NCI-H524 (cell line): ENCODE data around the gene ADCY10.
A peak's percentile ranks its signal among the peaks of the same experiment; 100 is the strongest.
"Not testable (repeated sequence)": the region's sequence is repeated elsewhere in the genome, so short reads cannot be mapped to it uniquely, and the experiment has no call there.

ENCODE experiments used
- DNase-seq, 2 experiments: peaks; one replicate each; lab custom pipeline; 2025; lab: John Stamatoyannopoulos, UW

ADCY10 gene

DNA sequence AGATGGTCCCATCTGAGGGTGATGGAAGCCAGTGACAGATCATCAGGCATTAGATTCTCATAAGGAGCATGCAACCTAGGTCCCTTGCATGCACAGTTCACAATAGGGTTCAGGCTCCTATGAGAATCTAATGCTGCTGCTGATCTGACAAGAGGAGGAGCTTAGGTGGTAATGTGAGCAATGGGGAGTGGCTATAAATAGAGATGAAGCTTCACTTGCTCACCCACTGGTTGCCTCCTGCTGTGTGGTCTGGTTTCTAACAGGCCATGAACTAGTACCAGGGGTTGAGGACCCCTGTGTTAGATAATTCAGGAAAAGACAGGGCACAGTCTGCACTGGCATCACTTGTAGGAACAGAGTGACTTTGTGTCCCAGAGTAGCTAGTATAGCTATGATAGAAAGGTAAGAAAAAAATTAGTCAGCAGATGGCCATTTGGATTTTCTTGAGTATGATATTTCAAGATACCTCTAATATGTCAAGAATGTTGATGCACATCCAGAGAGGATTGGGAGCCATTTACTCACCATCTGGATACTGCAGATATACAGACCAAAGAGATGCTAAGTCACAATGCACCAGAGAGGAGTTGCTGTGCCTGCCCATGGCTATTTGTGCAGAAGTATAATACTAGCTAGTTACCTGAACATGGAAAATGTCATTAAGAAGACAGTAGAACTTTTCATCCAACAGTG, 53.6 kb downstream of the ADCY10 start:
- DNase-seq: peak in 1 of 2 experiments; percentile 83

DNA sequence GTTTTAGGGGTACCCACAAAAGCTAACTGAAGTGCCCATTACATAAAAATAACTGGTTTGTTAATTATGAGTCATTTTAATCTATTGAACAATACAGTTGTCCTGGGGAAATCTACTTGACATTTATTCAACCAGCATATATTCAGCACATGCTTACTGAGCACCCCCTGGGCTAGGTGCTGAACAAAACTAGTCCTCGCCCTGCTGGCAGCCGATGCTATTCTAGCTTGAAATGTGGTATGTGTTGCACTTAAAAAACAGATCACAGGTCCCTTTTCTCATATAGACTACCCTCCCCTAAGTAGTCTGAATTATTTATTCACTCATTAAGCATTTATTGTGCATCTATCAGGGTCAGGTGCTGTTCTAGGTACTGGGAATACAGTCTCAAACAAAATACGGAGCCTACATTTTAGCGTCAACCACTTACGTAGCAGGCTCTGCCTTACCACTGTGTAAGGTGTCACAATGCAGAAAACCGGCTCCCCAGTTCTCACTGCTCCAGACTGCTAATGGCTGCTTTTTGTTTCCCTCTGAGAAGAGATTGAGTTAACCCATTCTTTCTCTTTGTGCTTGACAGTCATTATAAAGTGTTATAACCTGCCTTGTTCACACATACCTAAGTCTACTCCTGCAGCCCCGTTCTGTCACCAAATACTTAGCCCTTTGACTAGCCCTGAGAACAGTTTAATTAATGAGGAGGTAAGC, 57.1 kb downstream of the ADCY10 start:
- no peak for DNase-seq

DNA sequence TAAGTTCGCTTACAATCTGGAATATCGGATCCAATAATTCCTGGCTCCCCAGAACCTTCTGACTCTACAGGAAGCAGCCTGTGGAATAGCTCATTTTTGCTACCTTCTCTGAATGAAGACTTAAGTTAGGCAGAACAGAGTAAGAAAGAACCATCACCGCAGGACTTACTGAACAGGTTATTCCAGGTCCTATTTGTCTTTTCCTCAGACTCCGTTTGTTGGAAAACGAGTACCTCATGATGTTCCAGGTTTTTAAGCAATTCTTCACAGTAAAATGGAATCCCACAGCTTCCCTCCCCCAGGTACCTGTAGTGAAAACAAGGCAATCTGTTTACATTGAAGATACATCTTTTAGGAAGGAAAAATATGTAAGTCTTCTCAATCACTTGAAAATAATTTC, 59.8 kb downstream of the ADCY10 start:
- DNase-seq: no peak

DNA sequence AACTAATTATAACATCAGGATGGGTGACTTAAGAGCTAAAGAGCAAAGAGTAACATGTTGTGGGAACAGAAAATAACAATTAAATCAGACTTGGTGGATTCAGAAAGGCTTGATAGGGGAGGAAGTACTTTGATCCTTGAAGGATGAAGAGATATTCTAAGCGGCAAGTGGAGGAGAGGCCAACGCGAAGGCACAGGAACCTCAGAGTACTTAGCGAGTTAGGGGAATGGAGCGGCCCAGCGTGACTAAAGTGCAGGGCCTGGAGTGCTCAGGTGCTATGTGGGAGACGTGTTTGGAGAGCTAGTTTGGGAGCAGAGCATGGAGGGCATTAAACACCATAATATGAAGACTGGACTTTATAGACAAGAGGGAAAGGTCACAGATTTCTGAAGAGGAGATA, 64.3 kb downstream of the ADCY10 start:
- no peak for DNase-seq

DNA sequence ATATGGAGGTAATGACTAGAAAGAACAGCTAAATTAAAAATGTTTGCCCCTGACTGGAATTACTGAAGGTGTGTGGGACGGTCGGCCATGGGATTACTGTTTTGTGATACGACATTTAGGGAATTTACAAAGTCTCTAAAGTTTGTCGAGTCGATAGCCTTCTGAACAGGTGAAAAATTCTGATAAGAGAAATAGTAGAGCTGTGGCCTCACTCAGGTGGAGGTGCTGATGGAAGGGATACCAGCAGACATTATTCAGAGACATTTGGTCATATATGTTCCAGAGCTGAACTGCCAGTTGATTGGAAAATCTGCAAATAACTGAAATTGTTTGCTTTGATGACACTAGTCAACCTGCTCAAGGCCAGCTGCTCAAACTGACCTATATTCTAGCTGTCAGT, 71.1 kb downstream of the ADCY10 start:
- no peak for DNase-seq

DNA sequence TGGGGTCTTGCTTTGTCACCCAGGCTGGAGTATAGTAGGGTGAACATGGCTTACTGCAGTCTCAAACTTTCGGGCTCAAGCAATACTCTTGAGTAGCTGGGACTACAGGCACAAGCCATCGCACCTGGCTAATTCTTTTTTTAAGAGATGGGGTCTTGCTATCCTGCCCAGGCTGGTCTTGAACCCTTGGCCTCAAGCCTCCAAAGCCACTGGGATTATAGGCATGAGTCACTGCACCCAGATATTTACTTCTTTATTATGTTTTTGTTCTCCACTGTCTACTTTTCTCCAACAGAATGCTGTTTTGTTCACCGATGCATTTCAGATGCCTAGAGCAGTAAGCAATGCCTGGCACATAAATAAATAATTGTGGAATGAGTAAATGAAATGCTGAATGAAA, 72.4 kb downstream of the ADCY10 start:
- DNase-seq: no peak

DNA sequence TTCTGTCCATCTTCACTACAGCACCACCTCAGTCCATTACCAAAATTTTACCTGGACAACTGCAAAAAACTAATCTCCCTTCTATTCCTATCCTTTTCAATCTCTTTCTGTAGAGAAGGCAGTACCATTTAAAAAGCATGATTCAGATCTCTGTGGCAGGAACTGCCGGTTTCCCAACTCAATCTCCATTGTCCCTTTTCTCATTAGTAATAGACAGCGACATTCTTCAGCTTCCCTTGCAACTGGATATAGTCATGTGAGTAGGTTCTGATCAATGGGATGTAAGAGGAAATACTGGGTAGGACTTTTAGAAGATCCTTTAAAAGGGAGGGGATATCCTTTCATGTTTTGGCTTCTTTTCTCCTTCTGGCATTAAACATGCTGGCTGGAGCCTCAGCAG, 74.9 kb downstream of the ADCY10 start:
- DNase-seq: no peak

DNA sequence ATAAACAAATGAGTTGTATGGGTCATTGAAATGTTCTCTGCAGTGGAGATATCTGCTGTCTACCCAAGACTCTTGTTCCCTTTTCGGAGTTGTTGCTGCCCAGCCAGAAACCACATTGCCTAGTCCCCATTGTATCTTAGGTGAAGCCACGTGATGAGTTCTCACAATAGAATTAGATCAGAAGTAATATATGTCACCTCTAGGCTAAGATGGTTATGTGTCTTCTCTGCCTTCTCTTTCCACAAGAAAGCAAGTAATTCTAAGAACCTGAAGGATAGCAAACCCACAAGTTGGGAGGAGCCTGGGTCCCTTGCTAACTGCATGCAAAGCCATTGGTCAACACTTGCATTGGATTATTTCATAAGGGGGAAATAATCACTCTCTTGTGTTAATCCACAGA, 76.6 kb downstream of the ADCY10 start:
- no peak for DNase-seq

DNA sequence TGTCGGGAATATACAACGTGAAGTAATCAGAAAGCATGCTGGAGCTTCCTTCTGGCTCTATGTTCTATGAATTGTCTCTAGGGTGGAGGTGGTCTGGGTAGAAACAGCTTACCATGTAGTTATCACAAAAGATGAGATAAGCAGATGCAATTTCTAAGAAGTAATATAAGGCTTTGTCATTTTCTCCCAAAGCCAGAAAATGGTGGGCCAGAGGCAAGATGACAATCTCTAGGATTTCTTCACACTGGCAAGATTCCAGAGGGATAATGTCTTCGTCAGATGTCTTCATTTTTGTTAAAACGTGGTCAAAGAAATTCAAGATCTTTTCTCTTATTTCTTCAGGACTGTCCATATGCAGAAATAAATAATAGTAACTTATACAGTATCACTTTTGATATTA, 77.7 kb downstream of the ADCY10 start:
- no peak for DNase-seq

DNA sequence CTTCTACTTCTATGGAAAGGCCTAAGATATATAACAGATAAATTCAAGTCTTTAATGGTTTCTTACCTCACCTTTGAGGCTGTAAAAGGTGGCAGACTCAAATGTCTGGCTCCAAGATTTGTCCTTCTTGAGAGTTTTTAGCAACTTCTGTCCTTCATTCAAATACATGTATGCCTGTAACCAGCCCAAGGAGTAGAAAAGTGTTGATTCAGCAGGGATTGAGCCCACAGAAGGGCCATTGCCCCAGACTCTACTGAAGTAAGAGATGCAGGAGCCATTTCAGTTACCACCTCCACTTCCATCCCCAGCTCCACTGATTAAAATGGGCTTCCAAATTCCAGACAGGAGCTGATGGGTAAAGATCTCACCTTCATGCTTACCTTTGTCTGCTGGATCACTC, 80.0 kb downstream of the ADCY10 start:
- no peak for DNase-seq

DNA sequence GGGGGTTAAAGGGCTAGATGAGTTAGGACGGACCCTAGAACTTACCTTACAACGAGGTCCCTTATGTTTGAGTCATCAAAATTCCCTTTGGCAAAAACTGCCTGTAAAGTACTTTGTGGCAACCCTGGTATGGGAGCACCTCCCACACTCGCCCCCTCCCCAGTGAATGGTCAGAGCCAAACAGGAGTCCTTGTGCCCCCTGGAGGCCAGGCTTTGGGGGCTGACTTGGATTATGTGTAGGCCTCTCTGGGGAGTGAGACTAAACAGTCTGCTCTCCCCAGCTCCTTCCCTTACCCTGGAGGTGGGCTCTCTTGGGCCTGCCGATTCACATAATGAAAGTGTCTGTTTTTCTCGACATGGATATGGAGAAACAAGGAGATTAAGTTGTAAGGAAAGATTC, 81.2 kb downstream of the ADCY10 start:
- no peak for DNase-seq

DNA sequence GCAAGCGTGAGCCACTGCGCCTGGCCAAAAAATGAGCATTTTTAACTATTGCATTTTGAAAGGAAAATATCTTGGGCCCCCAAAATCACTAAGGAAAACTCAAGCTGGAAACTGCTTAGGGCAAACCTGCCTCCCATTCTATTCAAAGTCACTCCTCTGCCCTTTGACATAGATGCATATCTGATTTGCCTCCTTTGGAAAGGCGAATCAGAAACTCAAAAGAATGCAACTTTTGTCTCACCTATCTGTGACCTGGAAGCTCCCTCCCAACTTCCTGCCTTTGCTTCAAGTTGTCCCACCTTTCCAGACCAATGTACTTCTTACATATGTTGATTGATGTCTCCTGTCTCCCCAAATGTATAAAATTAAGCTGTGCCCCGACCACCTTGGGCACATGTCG, 83.3 kb downstream of the ADCY10 start:
- not testable (repeated sequence) for DNase-seq

DNA sequence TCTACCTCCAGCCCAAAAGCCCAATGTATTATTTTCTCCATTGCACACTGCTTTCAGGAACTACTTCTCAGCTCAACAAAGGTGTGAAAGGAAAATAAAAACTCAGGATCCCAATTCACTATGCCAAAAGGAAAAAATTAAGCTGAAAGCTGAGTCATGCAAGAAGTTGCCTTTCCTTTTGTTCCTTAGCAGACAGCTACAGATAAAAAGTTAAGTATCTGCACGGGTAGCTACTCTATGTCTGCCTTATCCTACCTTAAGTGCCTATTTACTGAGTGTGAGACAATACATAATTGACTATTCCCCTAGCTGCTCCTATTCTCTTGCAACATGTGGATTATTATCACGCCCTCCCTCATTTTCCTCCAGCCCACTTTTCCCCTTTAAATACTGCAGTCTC, 84.1 kb downstream of the ADCY10 start:
- no peak for DNase-seq

DNA sequence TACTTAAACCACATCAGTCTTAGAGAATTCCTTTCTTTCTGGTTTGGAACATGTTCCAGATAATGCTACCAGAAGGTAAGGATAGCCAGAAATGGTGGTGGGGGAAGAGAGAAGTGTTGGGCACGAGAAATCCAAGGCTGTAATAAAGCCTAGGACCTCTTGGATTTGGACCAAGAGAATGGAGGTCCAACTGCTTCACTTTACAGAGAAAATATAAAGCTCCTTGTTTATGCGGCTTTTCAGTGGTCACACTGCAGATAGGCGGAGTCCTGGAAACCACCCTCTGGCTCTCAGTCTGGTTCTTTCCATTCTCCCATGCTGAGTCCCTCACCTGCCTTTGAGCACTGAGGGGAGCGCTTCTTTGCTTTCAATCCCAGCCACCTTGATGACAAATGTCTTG, 87.8 kb downstream of the ADCY10 start:
- no peak for DNase-seq

DNA sequence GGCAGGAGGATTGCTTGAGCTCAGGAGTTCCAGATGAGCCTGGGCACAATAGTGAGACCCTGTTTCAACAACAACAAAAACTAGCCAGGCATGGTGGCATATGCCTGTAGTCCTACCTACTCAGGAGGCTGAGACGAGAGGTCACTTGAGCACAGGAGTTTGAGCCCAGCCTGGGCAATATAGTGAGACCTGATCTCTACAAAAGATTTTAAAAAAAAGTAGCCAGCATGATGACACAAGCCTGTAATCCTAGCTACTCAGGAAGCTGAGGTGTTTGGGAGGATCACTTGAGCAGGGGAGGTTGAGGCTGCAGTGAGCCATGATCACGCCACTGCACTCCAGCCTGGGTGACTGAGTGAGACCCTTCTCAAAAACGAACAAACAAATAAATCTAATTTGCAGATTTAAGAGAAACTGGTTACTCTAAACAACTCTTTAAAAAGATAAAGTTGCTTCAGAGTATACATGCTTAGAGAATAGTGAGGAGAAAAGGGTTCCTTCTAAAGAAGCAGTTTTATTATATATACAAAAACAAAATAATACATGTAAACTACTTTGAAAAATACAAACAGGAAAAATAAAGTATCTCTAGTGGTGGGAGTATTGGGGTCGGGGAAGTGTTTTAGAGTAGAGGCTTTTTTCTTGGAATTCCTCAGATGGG, 88.4 kb downstream of the ADCY10 start:
- no peak for DNase-seq

DNA sequence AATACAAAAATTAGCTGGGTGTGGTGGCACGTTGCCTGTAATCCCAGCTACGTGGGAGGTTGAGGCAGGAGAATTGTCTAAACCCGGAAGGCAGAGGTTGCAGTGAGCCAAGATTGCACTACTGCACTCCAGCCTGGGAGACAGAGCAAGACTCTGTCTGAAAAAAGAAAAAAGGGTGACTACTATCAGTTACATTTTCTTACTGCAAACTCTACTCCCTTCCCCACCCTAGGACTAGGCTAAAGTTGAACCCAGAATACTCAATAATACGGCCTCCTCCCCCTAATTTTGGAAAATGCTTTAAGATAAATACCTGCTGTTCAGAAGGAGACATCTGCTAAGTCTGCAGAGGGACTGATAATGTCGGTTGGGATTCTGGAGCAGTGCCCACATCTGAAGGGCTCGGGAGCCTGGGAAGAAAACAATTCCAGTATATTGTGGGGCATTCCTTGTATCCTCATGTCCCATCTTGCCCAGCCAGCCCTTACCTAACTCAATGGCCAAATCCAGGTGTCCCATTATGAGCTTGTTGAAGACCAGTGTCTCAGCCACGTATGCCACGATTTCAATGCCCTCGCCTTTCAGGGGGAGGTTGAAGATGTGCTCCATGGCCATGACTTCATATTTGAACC, 89.7 kb downstream of the ADCY10 start:
- DNase-seq: peak; percentile 17 to 36

DNA sequence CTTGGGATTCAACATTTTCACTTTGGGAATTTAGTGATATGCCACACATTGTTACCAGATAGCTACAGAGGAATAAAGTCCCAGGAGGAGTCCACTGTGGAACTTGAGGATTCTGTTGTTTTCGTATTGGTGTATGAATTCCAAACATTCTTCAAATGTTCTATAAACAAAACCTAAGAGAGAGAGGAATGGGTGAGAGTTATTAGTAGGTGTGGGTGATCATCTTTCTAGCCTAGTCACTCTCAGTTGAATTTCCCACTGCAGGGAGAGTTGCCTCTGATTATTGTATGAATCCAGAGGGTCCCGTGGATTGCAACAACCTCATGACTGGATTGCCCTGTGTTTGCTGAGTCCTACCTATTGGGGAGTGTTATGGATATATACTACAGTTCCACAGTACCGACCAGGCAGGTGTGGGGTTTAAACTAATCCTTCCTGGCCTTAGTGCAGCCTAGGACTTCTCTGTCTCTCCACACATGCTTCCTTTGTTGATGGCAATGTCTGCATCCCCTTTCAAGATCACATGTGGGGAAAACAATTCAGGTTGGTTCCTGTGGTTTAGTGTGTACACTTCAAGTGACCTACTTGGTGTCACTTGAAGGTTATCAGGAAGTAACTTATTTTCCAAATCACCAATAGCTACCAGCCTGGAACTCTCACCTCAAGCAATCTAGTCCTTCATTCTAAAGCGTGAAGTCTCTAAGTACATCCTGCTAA, 91.8 kb downstream of the ADCY10 start:
- DNase-seq: no peak

DNA sequence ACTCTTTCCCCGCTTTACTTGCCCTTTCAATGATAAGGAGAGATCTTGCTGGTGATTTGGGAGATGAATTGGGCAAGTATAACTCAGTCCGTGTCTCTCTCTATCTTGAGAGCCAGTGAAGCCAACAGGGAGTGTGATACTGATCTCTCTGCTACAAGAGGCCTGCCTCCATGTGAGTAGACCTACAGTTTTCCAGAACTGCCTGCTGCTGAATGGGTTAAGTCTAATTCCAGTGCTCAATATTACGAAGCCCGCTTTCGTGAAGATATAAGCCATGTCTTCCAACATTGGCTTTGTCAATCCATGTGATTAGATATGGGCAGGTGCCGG, 92.6 kb downstream of the ADCY10 start:
- DNase-seq: no peak

DNA sequence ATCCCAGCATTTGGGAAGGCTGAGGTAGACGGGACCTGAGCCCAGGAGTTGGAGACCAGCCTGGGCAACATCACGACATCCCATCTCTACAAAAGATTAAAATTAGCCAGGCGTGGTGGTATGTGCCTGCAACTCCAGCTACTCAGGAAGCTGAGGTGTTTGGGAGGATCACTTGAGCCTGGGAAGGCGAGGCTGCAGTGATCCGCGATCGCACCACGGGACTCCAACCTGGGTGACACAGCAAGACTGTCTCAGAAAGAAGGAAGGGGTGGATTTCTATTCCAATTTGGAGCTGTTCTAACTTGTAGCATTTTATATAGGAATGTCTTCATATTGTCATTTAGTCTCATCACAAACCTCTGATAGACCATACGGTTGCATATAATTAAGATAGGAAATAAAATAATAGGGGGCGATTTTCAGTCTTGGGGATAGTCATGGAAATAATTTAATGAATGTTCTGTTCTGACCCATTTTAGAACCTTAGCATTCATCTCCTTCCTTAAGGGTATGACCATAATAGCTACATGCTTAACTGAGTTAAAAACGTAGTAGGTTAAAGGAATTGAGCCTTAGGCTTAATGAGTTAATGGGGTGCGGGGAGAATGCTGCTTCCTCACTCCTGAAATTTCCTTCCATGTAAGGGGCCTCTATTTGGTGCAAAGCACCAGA, 93.1 kb downstream of the ADCY10 start:
- DNase-seq: no peak

DNA sequence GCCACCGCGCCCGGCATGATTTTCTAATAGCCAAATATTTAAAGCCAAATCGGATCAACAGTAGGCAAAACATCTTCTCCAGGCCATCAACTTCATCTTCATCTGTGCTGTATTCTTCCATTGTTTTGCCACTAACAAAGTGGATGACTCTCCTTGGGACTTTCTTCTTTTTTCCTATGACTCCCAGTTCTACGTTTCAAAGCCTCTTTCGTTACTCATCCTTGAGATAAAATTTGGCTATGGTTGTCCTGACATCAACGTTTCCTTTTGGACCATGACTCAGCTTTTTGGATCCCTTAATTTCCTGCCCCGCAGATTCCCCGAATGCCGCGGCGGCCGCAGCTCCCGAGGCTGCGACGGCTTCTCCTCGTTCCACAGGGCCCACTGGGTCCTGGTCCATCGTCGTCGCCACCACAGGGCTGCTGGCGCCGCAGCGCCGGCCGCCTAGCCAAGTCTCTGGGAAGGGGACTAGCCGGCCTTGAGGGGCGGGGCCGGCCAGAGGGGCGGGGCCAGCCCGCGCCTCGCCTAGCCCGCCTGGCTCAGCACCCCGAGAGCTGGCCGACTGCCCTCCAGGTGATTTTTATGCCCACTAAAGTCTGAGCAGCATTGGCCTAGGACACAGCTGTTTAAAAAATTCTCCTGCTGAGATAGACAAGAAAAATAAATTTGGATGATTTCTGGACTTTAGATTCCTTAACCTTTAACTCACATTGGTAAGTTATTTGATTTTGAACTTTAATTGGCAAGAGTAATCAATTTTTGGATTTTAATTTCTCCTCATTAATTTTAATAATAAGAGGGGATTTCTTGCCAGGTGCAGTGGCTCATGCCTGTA, 93.9 kb downstream of the ADCY10 start:
- DNase-seq: peak in 1 of 2 experiments; percentile 4

DNA sequence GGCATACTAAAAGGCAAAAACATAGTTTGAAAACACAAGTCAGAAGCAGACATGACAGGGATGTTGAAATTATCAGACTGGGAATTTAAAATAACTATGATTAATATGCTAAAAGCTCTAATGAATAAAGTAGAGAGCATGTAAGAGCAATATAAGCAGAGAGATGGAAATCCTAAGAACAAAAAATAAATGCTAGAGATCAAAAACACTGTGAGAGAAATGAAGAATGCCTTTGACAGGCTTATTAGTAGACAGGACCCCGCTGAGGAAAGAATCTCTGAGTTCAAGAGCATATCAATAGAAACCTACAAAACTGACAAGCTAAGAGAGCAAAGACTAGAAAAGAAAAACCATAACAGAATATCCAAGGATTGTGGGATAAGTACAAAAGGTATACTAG, 98.3 kb downstream of the ADCY10 start:
- DNase-seq: no peak
